Activated CD4-positive, alpha-beta T cell treated with anti-CD3 and anti-CD28 coated beads for 36 hours (primary cell): ENCODE measurements around the gene OARD1. TPM values are rescaled to one million over a fixed set of nuclear protein-coding genes. Genes with fewer than 3 reads are reported as not detected.
"Not testable (repeated sequence)": the region's sequence is repeated elsewhere in the genome, so short reads cannot be mapped to it uniquely, and the experiment has no call there.

Source experiments
- ATAC-seq: fragments of 200-7000 bp; cut with Tn5 transposase; one replicate; pipeline ENCODE4 v1.10.0; 2021; ENCODE audit warnings: mild to moderate bottlenecking, moderate library complexity
- CTCF ChIA-PET: fragments of 350-600 bp; sonication (Branson Sonifier 250); formaldehyde crosslinking; loops from one replicate; lab custom pipeline; 2021; ENCODE audit warnings: antibody characterized with exemption; lab: Charles Lee
- POLR2A ChIA-PET: fragments of 350-600 bp; sonication (Branson Sonifier 250); formaldehyde crosslinking; loops from one replicate; lab custom pipeline; 2021; ENCODE audit warnings: antibody characterized with exemption, inconsistent platforms; lab: Charles Lee
- DNase-seq: peaks from one replicate; pipeline ENCODE4 v3.0.0-alpha.2; 2020
- H3K27ac Mint-ChIP-seq: one replicate; pipeline ENCODE4 v1.8.0; 2021; ENCODE audit warnings: mixed read lengths
- H3K27me3 Mint-ChIP-seq: one replicate; pipeline ENCODE4 v1.8.0; 2021; ENCODE audit warnings: mixed read lengths
- H3K36me3 Mint-ChIP-seq: one replicate; pipeline ENCODE4 v1.8.0; 2021; ENCODE audit warnings: low read depth, mixed read lengths
- H3K4me1 Mint-ChIP-seq: one replicate; pipeline ENCODE4 v1.8.0; 2021; ENCODE audit warnings: mixed read lengths
- H3K4me3 Mint-ChIP-seq: one replicate; pipeline ENCODE4 v1.8.0; 2021; ENCODE audit warnings: mild to moderate bottlenecking, moderate library complexity, mixed read lengths
- H3K9me3 Mint-ChIP-seq: one replicate; pipeline ENCODE4 v1.8.0; 2021; ENCODE audit warnings: low read depth, mixed read lengths
- intact Hi-C, 2 experiments: fragments of 100-400 bp; cut with DNase I in 1 of 2; cut with micrococcal nuclease in 1 of 2; formaldehyde crosslinking; loops; one replicate each; pipeline versions ENCODE4 v1.14.2 to v1.15.1; 2022 to 2024; cut with DNase I, micrococcal nuclease
- total RNA-seq, 2 experiments: library from RNA; stranded (reverse); gene quantifications; one replicate each; pipeline ENCODE4 v1.2.3, GENCODE V29; 2021

OARD1 gene, protein sequence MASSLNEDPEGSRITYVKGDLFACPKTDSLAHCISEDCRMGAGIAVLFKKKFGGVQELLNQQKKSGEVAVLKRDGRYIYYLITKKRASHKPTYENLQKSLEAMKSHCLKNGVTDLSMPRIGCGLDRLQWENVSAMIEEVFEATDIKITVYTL
- 10 to 100 TPM; 35.3 to 45.1 TPM for total RNA-seq

DNA sequence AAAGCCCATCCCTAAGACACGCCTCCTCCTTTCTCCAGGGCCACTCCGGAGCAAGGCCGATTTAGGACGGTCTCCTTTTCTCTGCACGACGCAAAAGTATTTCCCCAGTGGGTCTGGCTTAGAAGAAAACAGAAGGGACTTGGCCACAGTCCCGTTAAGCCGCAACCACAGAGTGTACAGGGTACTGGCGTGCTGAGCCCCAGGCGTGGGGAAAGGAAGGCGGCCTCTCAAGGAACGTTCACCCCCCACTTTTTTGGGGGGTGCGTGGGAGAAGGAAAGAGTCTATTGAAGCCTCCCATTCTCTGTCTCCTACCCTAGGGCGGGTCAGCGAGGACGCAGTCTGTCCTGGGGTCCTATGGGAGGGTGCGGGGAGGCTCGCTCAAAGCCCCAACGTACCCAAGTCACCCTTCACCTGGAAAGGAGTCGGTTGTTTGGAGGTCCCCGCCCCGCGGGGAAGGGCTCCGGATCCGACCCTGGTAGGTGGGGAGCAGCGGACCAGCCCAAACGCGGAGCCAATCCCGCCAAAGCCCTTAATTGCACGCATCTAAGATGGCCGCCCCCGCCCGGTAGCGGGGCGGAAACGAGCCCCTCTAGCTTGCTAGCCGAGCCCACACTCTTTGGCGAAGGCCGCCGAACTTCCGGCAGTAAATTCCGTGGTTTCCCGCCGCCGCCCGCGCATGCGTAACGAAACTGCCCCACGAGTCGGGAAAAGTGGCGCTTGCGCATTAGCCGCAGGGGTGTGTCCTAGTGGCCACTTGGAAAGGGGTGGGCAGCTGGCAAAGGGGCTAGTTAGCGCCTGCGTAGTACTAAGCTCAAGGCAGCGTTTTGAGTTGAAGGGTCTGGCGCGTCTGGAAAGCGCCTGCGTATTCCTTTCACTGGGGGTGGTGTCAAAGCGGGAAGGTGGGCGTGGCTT lies at the start of gene OARD1:
TSS of gene OARD1 (minus strand) at position 434 of the 913 bp plus-strand sequence. CDS start 722 bp downstream, outside the sequence.
- POLR2A ChIA-PET, result interaction anchor here (0.6 to 1.1 kb wide), 2 partner anchors 44 to 321 kb away, joined by 4 to 5 read pairs; no protein-coding TSS in a partner anchor
- peak; percentile 78 for ATAC-seq

DNA sequence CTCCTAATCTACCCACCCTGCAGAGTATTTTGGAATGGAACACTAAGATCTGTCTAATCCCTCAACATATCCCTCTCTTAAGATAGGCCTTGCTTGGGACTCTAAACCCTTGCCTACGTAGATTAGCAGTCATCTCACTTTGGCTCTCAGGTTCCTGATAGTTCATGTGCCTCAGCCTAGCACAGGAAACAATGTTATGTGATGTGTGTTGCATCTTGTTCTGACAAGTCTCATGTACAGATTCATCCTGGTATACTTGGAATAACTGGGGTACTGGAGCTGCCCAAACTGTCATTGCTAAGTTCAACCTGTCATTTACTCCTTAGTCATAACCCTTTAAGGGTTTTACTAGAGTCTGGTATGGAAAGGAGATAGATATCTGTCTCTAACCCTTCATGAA lies 47.9 kb upstream of the OARD1 start:
- intact Hi-C loops, result no loop called here
- Mint-ChIP-seq H3K9me3 (no peaks in the 10 kb centered on the region), H3K27ac (no peak overlapping the region), H3K36me3 (peaks cover 14% of the 10 kb centered on the region), H3K27me3 (no peaks in the 10 kb centered on the region), H3K4me1 (no peaks in the 10 kb centered on the region), H3K4me3 (no peak overlapping the region)
- no peak for DNase-seq
- ATAC-seq, result no peak
- ChIA-PET POLR2A (interaction anchor here (1.2 kb wide), 1 partner anchor 19 kb away, joined by 3 read pairs; no protein-coding TSS in a partner anchor), CTCF (interaction anchor here (1.1 kb wide), 1 partner anchor 62 kb away, joined by 3 read pairs; no protein-coding TSS in a partner anchor)

More for the DNA sequence above, at the start of gene OARD1:
- no peaks in the 10 kb centered on the region for H3K27me3 Mint-ChIP-seq
- peaks cover 52% of the 10 kb centered on the region for H3K4me1 Mint-ChIP-seq
- no peaks in the 10 kb centered on the region for H3K9me3 Mint-ChIP-seq
- intact Hi-C loops, result loop anchor here (1.0 to 10.0 kb wide), 16 partner anchors 110 to 1958 kb away; partner anchors contain the start of genes KCNK5 (in 2 of the 2), TOMM6 (in 2 of the 2), CCND3 (in 1 of the 2) and FOXP4 (in 1 of the 2)
- CTCF ChIA-PET, result interaction anchor here (0.5 to 0.9 kb wide), 2 partner anchors 8 to 291 kb away, joined by 3 read pairs; no protein-coding TSS in a partner anchor
- peak within 1 kb of the TSS; percentile 98 for H3K27ac Mint-ChIP-seq
- H3K4me3 Mint-ChIP-seq, result peak within 1 kb of the TSS; percentile 94
- peak; percentile 99 for DNase-seq
- peaks cover 46% of the 10 kb centered on the region for H3K36me3 Mint-ChIP-seq

DNA sequence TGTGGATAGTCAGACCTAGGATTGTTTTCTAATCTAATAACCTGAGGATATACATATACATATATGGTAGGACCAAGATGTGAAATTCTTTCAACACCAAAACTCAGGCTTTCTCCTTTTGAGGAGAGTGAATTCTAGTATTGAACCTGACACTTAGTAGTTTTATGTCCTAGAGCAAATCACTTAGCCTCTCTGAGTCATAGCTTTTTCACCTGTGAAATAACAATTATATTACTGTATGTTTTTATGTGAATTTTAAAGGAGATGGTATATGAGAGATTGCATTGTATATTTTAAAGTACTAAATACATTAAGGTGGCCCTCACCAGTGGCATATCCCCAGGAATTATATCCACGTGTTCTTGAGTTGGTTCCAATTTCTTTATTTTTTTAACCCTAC lies 47.4 kb upstream of the OARD1 start:
- Mint-ChIP-seq H3K4me3 (no peak overlapping the region), H3K4me1 (no peaks in the 10 kb centered on the region), H3K27me3 (no peaks in the 10 kb centered on the region), H3K9me3 (no peaks in the 10 kb centered on the region), H3K27ac (no peak overlapping the region), H3K36me3 (peaks cover 14% of the 10 kb centered on the region)
- POLR2A ChIA-PET, result interaction anchor here (1.2 kb wide), 1 partner anchor 19 kb away, joined by 3 read pairs; no protein-coding TSS in a partner anchor
- intact Hi-C loops, result no loop called here
- CTCF ChIA-PET, result no interaction called here
- DNase-seq (no peak), ATAC-seq (no peak)

DNA sequence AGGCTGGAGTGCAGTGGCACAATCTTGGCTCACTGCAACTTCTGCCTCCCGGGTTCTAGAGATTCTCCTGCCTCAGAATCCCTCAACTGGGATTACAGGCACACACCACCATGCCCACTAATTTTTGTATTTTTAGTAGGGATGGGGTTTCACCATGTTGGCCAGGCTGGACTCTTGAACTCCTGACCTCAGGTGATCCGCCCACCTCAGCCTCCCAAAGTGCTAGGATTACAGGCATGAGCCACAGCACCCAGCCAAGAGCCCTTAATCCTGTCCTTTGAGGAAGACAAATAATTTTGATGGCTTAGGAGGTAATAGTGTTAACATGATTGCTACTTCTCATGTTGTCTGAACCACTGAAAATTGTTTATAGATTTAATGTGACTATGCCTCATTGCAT lies 42.9 kb upstream of the OARD1 start:
- CTCF ChIA-PET, H3K9me3 Mint-ChIP-seq, DNase-seq, ATAC-seq, H3K36me3 Mint-ChIP-seq, H3K27me3 Mint-ChIP-seq, POLR2A ChIA-PET, H3K27ac Mint-ChIP-seq, intact Hi-C loops, H3K4me1 Mint-ChIP-seq, H3K4me3 Mint-ChIP-seq: not testable (repeated sequence)

DNA sequence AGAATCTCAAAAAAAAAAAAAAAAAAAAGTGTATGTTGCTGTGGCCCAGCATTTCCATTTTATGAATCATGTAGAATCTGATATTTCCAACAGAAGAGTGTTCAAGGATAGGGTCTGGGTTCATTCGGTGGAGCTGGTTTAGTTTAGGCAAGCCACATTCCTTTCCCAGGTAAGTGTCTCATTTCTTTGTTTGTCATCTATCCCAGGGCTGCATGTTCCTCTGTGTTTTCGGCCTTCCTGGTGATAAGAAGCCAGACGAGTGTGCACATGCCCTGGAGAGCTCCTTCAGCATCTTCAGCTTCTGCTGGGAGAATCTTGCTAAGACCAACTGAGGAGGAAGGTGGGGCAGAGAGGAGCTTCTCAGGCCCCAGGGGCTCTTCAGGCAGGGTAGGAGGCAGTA lies 38.9 kb upstream of the OARD1 start:
- Mint-ChIP-seq H3K27ac (no peak overlapping the region), H3K4me3 (no peak overlapping the region), H3K4me1 (no peaks in the 10 kb centered on the region), H3K36me3 (no peaks in the 10 kb centered on the region), H3K27me3 (no peaks in the 10 kb centered on the region), H3K9me3 (no peaks in the 10 kb centered on the region)
- intact Hi-C loops, result no loop called here
- ChIA-PET CTCF (interaction anchor here (0.6 to 1.6 kb wide), 2 partner anchors 71 to 216 kb away, joined by 3 to 4 read pairs; no protein-coding TSS in a partner anchor), POLR2A (no interaction called here)
- no peak for DNase-seq
- no peak for ATAC-seq

DNA sequence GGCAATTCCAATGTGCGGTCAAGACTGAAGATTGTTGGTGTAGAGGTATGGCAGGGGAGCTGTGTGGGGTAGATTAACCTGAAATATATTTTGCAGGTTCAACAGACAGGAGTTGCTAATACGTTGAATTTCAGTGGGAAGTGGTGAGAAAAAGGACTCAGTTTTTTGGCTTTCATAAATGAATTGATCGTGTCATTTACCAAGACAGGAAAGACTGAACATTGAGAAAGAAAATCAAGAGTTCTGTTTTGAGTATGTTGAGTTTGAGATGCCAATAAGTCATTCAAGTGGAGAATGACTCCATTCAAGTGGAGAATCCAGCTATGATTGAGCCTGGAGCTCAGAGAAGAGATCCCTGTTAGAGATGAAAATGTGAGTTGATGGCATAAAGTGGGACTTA lies 31.7 kb upstream of the OARD1 start:
- H3K9me3 Mint-ChIP-seq, result no peaks in the 10 kb centered on the region
- H3K27ac Mint-ChIP-seq, result no peak overlapping the region
- no peak for DNase-seq
- POLR2A ChIA-PET, result interaction anchor here (0.8 to 1.0 kb wide), 2 partner anchors 15 to 96 kb away, joined by 4 to 5 read pairs; no protein-coding TSS in a partner anchor
- intact Hi-C loops, result loop anchor here (1.0 kb wide), 1 partner anchor 95 kb away; no protein-coding TSS in a partner anchor
- H3K36me3 Mint-ChIP-seq, result peaks cover 28% of the 10 kb centered on the region
- CTCF ChIA-PET, result interaction anchor here (0.7 to 1.7 kb wide), 9 partner anchors 11 to 215 kb away, joined by 3 to 6 read pairs (median 4); no protein-coding TSS in a partner anchor
- H3K27me3 Mint-ChIP-seq, result no peaks in the 10 kb centered on the region
- H3K4me3 Mint-ChIP-seq, result no peak overlapping the region
- H3K4me1 Mint-ChIP-seq, result no peaks in the 10 kb centered on the region
- peak; percentile 89 for ATAC-seq

DNA sequence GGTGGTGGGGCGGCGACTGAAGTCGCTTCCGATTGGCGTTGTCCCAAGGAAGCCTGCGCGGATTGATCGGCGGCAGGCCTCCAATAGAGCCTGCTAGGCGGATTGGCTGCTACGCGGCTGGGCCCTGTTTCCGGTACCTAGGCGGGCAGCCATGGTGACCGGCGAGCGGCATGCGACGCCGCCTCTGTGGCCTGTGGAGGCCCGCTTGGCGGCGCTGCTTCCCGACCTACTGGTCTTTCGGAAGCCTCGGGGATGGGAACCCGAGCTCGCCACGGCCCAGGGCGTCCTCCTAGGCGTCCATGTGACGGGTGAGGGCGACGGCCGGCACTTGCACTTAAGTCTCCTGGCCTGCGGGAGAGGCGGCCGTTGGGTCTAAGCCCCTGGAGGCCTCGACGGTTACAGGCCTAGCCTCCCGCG lies 28.7 kb upstream of the OARD1 start:
- ATAC-seq, result no peak
- ChIA-PET CTCF (interaction anchor here (1.1 kb wide), 1 partner anchor 82 kb away, joined by 5 read pairs; no protein-coding TSS in a partner anchor), POLR2A (interaction anchor here (0.7 kb wide), 1 partner anchor 19 kb away, joined by 3 read pairs; no protein-coding TSS in a partner anchor)
- H3K4me1 Mint-ChIP-seq, result no peaks in the 10 kb centered on the region
- intact Hi-C loops, result no loop called here
- H3K4me3 Mint-ChIP-seq, result no peak overlapping the region
- peaks cover 53% of the 10 kb centered on the region for H3K36me3 Mint-ChIP-seq
- H3K27me3 Mint-ChIP-seq, result no peaks in the 10 kb centered on the region
- no peak overlapping the region for H3K27ac Mint-ChIP-seq
- DNase-seq, result no peak
- H3K9me3 Mint-ChIP-seq, result no peaks in the 10 kb centered on the region

DNA sequence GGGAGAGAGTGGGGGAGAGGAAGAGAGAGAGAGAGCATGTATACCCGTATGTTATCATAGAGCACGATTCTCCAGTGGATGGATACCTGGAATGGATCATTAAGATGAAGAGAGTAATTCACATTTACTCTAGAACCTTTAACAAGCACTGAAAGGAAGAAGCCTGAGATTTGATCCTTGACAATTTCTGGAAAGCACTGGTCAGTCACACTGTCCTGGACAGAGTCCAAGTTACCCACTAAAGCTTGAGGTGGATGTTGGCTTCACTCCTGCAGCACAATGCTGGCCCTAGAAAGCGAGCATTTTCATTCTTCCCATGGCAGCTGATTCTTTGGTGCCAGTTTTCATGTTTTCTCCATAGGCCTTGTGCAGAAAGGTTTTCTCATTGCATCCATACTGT lies 26.2 kb upstream of the OARD1 start:
- no peak for DNase-seq
- Mint-ChIP-seq H3K36me3 (peaks cover 69% of the 10 kb centered on the region), H3K27me3 (no peaks in the 10 kb centered on the region), H3K4me3 (no peak overlapping the region), H3K4me1 (no peaks in the 10 kb centered on the region), H3K27ac (no peak overlapping the region), H3K9me3 (no peaks in the 10 kb centered on the region)
- POLR2A ChIA-PET, result no interaction called here
- ATAC-seq, result no peak
- CTCF ChIA-PET, result no interaction called here
- intact Hi-C loops, result no loop called here

DNA sequence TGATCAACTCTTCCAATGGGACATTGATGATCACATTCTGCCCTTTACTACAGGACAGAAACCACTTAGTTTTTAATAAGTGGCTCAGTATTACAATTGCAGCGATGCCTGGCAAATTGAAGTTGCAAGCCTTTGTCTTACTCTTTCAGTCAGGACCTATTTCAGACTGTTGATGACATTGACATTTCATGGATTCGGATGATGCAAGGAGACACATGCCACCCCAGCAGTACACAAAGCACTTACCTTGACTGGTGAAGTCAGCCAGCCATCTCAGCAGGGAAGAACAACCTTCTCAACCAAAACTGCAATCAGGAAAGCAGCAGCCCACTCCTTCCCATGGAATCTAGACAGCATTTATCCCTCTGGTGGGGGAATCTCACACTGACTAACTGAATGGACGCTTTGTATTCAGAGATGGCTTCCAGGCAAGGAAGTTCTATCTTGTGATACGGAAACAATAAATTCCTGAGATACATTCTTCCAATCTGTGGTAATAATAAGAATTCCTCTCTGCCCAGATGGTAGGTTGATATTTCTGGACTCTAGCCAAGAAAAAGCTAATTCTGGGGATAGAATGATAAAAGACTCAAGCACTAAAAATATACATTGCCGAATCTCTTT lies 25.4 kb upstream of the OARD1 start:
- H3K4me1 Mint-ChIP-seq, result no peaks in the 10 kb centered on the region
- ChIA-PET CTCF (no interaction called here), POLR2A (no interaction called here)
- H3K9me3 Mint-ChIP-seq, result no peaks in the 10 kb centered on the region
- H3K36me3 Mint-ChIP-seq, result peaks cover 75% of the 10 kb centered on the region
- intact Hi-C loops, result no loop called here
- no peak overlapping the region for H3K27ac Mint-ChIP-seq
- ATAC-seq (no peak), DNase-seq (no peak)
- H3K4me3 Mint-ChIP-seq, result no peak overlapping the region
- no peaks in the 10 kb centered on the region for H3K27me3 Mint-ChIP-seq

DNA sequence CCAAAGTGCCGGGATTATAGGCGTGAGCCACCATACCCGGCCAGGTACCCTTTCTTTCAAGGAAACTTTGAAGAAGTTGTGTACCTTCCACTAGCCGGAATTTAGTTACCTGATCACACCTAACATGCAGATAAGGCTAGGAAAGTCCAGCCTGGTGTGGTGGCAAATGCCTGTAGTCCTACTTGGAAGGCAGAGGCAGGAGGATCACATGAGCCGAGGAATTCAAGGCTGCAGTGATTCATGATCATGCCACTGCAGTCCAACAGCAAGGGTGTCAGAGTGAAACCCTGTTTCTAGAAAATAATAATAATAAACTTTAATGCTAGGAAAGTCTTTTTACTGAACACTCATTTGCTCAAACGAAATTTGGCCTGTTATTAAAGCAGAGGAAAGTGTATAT lies 21.6 kb upstream of the OARD1 start:
- Mint-ChIP-seq H3K9me3 (no peaks in the 10 kb centered on the region), H3K4me3 (no peak overlapping the region), H3K27ac (no peak overlapping the region), H3K4me1 (no peaks in the 10 kb centered on the region), H3K27me3 (no peaks in the 10 kb centered on the region), H3K36me3 (peaks cover 68% of the 10 kb centered on the region)
- no peak for ATAC-seq
- ChIA-PET CTCF (interaction anchor here (0.8 kb wide), 1 partner anchor 84 kb away, joined by 3 read pairs; no protein-coding TSS in a partner anchor), POLR2A (no interaction called here)
- DNase-seq, result no peak
- intact Hi-C loops, result loop anchor here in 1 of 2 experiments (5.0 kb wide), 2 partner anchors 89 to 224 kb away; no protein-coding TSS in a partner anchor
